ENCODE measurements around the gene DNPH1. TPM values are rescaled to one million over a fixed set of nuclear protein-coding genes. Genes with fewer than 3 reads are reported as not detected.

The DNPH1 gene
- polyA plus RNA-seq, 3 donors, result 31.9 to 55.4 (median 42.7) TPM

DNA sequence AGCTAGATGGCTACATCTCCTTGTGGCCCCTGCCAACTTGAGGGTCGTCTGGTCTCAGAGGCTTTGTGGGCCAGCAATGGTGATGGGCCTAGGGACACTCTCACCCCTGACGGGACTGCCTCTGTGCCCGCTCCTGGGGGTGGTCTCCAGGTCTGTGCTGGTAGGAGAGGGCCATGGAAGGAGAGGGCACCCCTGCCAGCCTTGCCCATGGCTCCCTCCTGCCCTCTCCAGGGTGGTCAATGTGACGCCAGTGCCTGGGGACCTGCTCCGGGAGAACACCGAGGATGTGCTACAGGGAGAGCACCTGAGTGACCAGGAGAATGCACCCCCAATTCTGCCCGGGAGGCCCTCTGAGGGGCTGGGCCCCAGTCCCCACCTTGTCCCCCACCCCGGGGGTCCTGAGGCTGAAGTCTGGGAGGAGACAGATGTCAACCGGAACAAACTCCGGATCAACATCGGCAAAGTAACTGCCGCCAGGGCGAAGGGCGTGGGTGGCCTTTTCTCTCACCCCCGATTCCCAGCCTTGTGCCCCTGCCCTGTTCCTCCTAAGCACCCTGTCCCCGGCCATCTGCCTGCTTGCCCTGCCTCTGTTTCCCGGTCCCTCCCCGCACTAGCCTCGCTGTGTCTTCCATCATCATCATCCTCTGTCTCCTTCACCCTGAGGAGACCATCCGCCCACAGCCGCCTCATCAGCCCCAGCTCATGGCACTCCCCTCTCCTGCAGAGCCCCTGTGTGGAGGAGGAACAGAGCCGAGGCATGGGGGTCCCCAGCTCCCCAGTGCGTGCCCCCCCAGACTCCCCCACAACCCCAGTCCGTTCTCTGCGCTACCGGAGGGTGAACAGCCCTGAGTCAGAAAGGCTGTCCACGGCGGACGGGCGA lies 29.8 kb upstream of the DNPH1 start:
- TF ChIP-seq, protein P1, sequence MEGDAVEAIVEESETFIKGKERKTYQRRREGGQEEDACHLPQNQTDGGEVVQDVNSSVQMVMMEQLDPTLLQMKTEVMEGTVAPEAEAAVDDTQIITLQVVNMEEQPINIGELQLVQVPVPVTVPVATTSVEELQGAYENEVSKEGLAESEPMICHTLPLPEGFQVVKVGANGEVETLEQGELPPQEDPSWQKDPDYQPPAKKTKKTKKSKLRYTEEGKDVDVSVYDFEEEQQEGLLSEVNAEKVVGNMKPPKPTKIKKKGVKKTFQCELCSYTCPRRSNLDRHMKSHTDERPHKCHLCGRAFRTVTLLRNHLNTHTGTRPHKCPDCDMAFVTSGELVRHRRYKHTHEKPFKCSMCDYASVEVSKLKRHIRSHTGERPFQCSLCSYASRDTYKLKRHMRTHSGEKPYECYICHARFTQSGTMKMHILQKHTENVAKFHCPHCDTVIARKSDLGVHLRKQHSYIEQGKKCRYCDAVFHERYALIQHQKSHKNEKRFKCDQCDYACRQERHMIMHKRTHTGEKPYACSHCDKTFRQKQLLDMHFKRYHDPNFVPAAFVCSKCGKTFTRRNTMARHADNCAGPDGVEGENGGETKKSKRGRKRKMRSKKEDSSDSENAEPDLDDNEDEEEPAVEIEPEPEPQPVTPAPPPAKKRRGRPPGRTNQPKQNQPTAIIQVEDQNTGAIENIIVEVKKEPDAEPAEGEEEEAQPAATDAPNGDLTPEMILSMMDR (IDR thresholded peaks at IDR 0.05), result no peak
- Histone ChIP-seq H4K20me1 (ENCODE audit: insufficient read depth, low read length) (no peaks in the 10 kb centered on the region), H3K9ac (ENCODE audit: insufficient read depth, low read length, poor library complexity, severe bottlenecking) (no peak overlapping the region), H3K27ac (ENCODE audit: low read depth in 1 of 2, low read length in 2 of 2) (no peak overlapping the region), H3K36me3 (replicated peaks in 1 of 2; ENCODE audit: control insufficient read depth in 1 of 2, insufficient read depth in 2 of 2, low read length in 2 of 2) (no peaks in the 10 kb centered on the region), H3K9me3 (replicated peaks in 1 of 2; ENCODE audit: control insufficient read depth in 1 of 2, insufficient read depth in 1 of 2, low read length in 2 of 2) (no peaks in the 10 kb centered on the region), H2AFZ (ENCODE audit: insufficient read depth, low read depth, low read length, poor library complexity, severe bottlenecking) (no peak overlapping the region), H3K4me2 (replicated peaks; ENCODE audit: extremely low read depth, low read length, poor library complexity, severe bottlenecking) (no peak overlapping the region), H3K4me1 (ENCODE audit: control insufficient read depth in 1 of 2, insufficient read depth in 2 of 2, low read length in 2 of 2) (no peaks in the 10 kb centered on the region), H3K4me3 (replicated peaks in 1 of 3; ENCODE audit: low read depth in 2 of 3, low read length in 3 of 3) (no peak overlapping the region), H3K79me2 (ENCODE audit: insufficient read depth, low read length) (no peaks in the 10 kb centered on the region), H3K27me3 (ENCODE audit: control insufficient read depth in 2 of 2, insufficient read depth in 2 of 2, low read length in 2 of 2) (no peaks in the 10 kb centered on the region)
- Mint-ChIP-seq H3K27ac (no peak overlapping the region), H3K4me3 (no peak overlapping the region), H3K27me3 (ENCODE audit: low read depth in 3 of 3) (peaks cover 7 to 27% (median 14%) of the 10 kb centered on the region in 3 donors), H3K4me1 (peaks cover 4% of the 10 kb centered on the region), H3K9me3 (no peaks in the 10 kb centered on the region), H3K36me3 (no peaks in the 10 kb centered on the region)
- intact Hi-C loops (cut with micrococcal nuclease), result no loop called here
- WGBS (ENCODE audit: insufficient coverage), result 97% methylated on average over 20 of the region's 30 CpGs
- no peak for DNase-seq

DNA sequence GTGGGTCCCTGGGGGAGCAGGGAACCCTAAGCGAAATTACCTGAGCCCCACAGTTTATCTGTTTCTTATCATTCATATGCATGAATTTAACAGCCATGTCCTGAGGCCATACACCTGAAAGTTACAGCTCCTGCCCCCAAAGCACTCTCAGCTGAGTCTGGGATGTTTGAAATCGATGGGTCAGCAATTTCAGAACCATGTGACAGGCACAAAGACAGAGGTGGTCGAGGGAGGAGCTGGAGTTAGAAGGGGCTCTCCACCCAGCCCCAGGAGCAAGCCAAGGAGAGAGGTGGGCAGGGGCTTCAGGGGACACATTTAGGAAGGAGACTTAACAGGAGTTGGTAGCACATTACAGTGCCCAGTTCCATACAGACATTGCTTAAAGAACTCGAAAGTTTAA lies 28.9 kb upstream of the DNPH1 start:
- intact Hi-C loops (cut with micrococcal nuclease), result no loop called here
- Histone ChIP-seq H3K4me2 (replicated peaks; ENCODE audit: extremely low read depth, low read length, poor library complexity, severe bottlenecking) (no peak overlapping the region), H3K79me2 (ENCODE audit: insufficient read depth, low read length) (no peaks in the 10 kb centered on the region), H3K4me1 (ENCODE audit: control insufficient read depth in 1 of 2, insufficient read depth in 2 of 2, low read length in 2 of 2) (no peaks in the 10 kb centered on the region), H3K27me3 (ENCODE audit: control insufficient read depth in 2 of 2, insufficient read depth in 2 of 2, low read length in 2 of 2) (peaks cover 0 to 2% of the 10 kb centered on the region in 2 donors), H3K4me3 (replicated peaks in 1 of 3; ENCODE audit: low read depth in 2 of 3, low read length in 3 of 3) (no peak overlapping the region), H3K36me3 (replicated peaks in 1 of 2; ENCODE audit: control insufficient read depth in 1 of 2, insufficient read depth in 2 of 2, low read length in 2 of 2) (no peaks in the 10 kb centered on the region), H2AFZ (ENCODE audit: insufficient read depth, low read depth, low read length, poor library complexity, severe bottlenecking) (no peak overlapping the region), H3K27ac (ENCODE audit: low read depth in 1 of 2, low read length in 2 of 2) (no peak overlapping the region), H3K9ac (ENCODE audit: insufficient read depth, low read length, poor library complexity, severe bottlenecking) (no peak overlapping the region), H4K20me1 (ENCODE audit: insufficient read depth, low read length) (no peaks in the 10 kb centered on the region), H3K9me3 (replicated peaks in 1 of 2; ENCODE audit: control insufficient read depth in 1 of 2, insufficient read depth in 1 of 2, low read length in 2 of 2) (no peaks in the 10 kb centered on the region)
- Mint-ChIP-seq H3K9me3 (no peaks in the 10 kb centered on the region), H3K27ac (peak overlapping the region in 1 of 7 donors; percentile 66), H3K4me1 (no peaks in the 10 kb centered on the region), H3K4me3 (no peak overlapping the region), H3K27me3 (ENCODE audit: low read depth in 3 of 3) (peaks cover 14 to 22% (median 17%) of the 10 kb centered on the region in 3 donors), H3K36me3 (no peaks in the 10 kb centered on the region)
- TF ChIP-seq, protein P1 (IDR thresholded peaks at IDR 0.05), result no peak
- no peak for DNase-seq
- WGBS (ENCODE audit: insufficient coverage), result 100% methylated on average over 1 of the region's 4 CpGs
